ENCODE data around the gene LTB4R.

LTB4R gene

GRCh38 chr14:24317141-24317928, 6.0 kb downstream of the LTB4R start:
- no peak for TF ChIP-seq CTCF (IDR thresholded peaks at IDR 0.05; ENCODE audit: borderline replicate concordance, insufficient read depth, low read depth, low read length)
- H3K4me3 ChIP-seq (ENCODE audit: low read depth, low read length): no peak overlapping the region

DNA sequence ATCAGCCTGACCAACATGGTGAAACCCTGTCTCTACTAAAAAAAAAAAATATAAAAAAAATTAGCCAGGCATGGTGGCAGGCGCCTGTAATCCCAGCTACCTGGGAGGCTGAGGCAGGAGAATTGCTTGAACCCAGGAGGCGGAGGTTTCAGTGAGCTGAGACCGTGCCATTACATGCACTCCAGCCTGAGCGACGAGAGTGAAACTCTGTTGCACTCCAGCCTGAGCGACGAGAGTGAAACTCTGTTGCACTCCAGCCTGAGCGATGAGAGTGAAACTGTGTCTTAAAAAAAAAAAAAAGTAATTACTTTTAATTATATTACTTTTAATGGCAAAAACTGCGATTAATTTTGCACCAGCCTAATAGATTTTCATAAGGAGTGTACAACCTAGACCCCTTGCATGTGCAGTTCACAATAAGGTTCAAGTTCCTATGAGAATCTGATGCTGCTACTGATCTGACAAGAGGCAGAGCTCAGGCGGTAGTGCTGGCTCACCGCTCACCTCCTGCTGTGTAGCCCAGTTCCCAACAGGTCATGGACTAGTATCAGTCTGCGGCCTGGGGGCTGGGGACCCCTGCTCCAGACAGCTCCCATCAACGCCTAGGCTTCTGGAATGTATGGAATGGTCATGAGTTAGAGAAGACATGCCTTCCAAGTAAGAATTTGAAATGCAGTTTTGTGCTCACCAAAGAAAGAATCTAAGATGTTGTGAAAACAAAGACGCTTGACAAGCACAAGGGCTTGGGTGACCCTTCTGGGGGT, 10.1 kb downstream of the LTB4R start:
- H3K4me3 ChIP-seq (ENCODE audit: low read depth, low read length): no peak overlapping the region

DNA sequence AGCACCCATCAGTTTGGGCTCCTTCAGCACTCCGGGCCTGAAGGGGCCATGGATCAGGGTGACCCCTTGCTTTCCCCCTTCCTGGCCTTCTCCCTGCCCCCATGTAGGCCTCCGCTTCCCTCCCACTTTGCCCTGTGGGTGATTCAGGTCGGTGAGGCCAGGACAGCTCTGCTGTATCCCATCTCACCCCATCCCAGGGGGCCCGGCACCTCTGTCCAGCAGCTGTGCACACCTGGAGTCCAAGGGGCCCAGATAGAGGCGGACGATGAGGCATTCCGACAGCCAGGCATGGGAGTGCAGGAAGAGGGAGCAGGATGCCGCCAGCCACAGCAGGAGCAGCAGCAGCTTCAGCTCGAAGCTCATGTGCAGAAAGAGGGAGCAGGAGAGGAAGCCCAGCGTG, 11.4 kb downstream of the LTB4R start:
- TF ChIP-seq CTCF (IDR thresholded peaks at IDR 0.05; ENCODE audit: borderline replicate concordance, insufficient read depth, low read depth, low read length): no peak
- H3K4me3 ChIP-seq (ENCODE audit: low read depth, low read length): no peak overlapping the region

More for the DNA sequence above, 10.1 kb downstream of the LTB4R start:
- no peak for TF ChIP-seq CTCF (IDR thresholded peaks at IDR 0.05; ENCODE audit: borderline replicate concordance, insufficient read depth, low read depth, low read length)

DNA sequence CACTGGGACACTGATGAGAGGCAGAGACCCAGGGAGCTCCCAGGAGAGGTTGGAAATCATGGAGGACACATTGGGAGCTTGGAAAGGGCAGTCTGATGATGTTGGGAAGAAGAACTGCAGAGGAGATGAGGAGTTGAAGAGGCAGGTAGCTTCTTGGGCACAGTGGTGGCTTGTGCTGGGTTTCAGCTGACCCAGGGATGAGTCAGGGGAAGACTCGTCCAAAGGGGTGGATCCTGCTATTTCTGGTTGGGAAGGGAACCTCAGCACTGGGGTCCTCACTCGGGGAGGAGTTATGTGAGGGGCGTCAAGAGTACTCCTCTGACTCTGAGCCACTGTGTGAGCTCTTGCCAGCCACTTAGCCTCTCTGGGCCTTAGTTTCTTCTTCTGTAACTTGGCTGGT, 12.0 kb downstream of the LTB4R start:
- TF ChIP-seq CTCF (IDR thresholded peaks at IDR 0.05; ENCODE audit: borderline replicate concordance, insufficient read depth, low read depth, low read length): no peak
- H3K4me3 ChIP-seq (ENCODE audit: low read depth, low read length): no peak overlapping the region

GRCh38 chr14:24324024-24324423, 12.7 kb downstream of the LTB4R start:
- no peak for TF ChIP-seq CTCF (IDR thresholded peaks at IDR 0.05; ENCODE audit: borderline replicate concordance, insufficient read depth, low read depth, low read length)
- no peak overlapping the region for H3K4me3 ChIP-seq (ENCODE audit: low read depth, low read length)

GRCh38 chr14:24325041-24325530, 13.8 kb downstream of the LTB4R start:
- TF ChIP-seq CTCF (IDR thresholded peaks at IDR 0.05; ENCODE audit: borderline replicate concordance, insufficient read depth, low read depth, low read length): no peak
- H3K4me3 ChIP-seq (ENCODE audit: low read depth, low read length): no peak overlapping the region

Measured in GM12875 (cell line).